Activated CD8-positive, alpha-beta memory T cell treated with anti-CD3 and anti-CD28 coated beads for 48 hours (primary cell): ENCODE measurements around the gene OR2A7.
"Not testable (repeated sequence)": the region's sequence is repeated elsewhere in the genome, so short reads cannot be mapped to it uniquely, and the experiment has no call there.

Experiments used
- DNase-seq, 3 experiments: peaks; one replicate each; pipeline ENCODE4 v3.0.0-alpha.2; 2020; ENCODE audit warnings: low read depth in 2 of 3, low spot score in 2 of 3

The OR2A7 gene

DNA sequence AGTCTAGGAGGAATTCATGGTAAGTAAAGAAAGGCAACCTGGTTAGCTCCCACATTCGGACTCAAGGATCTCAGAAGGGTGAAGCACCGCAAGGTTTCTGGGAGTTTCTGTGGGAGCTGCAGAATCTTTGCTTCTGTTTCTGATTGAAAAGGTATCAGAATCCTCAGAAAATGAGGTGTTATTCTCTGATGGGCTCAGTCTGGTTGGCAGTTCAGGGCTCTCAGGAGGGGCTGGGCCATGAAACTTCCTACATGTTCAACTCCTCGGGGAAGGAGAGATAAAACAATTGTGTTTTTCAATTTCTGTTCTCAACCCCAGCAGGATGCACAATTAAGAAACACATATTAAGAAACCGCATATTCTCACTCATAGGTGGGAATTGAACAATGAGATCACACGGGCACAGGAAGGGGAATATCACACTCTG, 9.1 kb downstream of the OR2A7 start:
- no peak for DNase-seq

- not testable (repeated sequence) for DNase-seq
Measured at GRCh38 chr7:144252307-144252706, 12.3 kb downstream of the OR2A7 start.

- not testable (repeated sequence) for DNase-seq
Measured at GRCh38 chr7:144247674-144248330, 16.8 kb downstream of the OR2A7 start.

GRCh38 chr7:144246967-144247366, 17.6 kb downstream of the OR2A7 start:
- DNase-seq = not testable (repeated sequence)

DNA sequence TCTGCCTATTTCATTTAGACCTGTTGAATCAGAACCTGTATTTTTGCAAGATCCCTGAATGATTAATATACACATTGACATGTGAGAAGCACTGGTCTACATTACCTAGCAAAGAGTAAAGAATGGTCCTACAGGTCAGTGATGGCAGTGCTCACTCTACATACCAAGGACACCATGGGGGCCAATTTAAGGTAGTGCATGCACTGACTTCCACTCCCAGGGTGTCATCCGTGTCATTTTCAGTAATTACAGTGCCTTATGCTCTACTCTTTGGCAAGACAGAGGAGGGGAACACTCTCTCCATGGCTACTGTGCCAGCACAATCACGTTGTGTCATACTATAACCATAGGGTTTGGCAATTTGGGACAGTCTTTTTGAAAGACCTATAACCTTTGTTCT, 19.2 kb downstream of the OR2A7 start:
- DNase-seq = not testable (repeated sequence)

DNA sequence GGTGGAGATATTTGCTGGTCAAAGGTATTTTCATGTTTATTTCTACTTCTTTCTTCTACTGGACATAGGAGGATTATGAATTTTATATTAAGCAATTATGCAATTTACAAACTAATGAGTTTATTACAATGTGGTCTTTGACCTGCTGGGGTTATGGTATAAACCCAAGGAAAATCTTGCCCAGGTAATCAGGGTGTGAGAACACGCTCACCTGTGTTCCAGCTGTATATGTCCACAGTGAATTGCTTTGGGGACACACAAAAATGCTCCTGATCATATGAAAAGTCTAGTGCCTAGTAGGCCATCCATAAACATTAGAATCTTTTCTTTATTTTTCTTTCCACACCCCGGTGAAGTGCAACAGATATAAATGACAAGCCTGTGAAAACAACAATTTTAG, 25.2 kb downstream of the OR2A7 start, which contains the start of gene OR2A42:
OR2A42 (minus strand) TSS at position 241 of the 400 bp plus-strand sequence. CDS start 6,762 bp downstream, outside the sequence.
- not testable (repeated sequence) for DNase-seq

- not testable (repeated sequence) for DNase-seq
Measured at GRCh38 chr7:144238530-144239082, 26.0 kb downstream of the OR2A7 start.

- DNase-seq = not testable (repeated sequence)
Measured at GRCh38 chr7:144233039-144233438, 31.6 kb downstream of the OR2A7 start.

DNA sequence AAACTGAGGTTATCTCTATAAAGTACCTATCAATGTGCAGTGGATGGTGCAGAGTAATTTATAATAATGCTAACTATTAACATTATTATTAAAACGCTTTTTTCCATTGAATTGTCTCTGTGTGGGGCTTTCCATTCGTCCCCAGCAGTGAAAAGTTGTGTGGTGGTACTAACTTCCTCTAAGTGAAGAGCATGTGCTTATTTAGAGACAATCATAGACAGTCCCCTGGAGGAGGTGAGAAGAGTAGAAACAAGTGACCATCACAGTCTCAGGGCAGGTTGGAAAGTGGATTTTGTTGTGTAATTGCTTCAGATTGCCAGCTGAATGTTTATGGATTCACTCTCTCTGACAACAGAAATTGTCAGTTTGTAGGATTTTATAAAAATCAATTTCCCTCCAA, 33.6 kb downstream of the OR2A7 start:
- DNase-seq = not testable (repeated sequence)

DNA sequence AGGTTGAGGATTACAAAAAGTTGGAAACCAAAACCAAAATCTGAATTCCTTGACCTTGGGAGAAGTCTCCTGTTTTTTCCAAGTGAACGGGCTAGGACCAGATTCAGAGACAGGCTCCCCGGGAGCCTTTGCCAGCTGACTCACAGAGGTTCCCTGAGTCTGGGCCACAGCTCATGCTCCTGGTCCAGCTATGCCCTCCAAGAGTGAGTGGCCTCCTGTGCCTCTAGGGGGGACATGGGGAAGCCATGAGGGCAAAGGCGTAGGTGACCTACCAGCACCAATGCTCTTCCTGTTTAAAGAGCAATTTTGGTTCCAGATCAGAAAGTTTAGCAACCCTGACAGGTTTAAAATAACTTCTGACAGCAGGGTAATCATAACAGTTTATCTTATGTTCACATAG, 35.8 kb downstream of the OR2A7 start:
- not testable (repeated sequence) for DNase-seq

DNA sequence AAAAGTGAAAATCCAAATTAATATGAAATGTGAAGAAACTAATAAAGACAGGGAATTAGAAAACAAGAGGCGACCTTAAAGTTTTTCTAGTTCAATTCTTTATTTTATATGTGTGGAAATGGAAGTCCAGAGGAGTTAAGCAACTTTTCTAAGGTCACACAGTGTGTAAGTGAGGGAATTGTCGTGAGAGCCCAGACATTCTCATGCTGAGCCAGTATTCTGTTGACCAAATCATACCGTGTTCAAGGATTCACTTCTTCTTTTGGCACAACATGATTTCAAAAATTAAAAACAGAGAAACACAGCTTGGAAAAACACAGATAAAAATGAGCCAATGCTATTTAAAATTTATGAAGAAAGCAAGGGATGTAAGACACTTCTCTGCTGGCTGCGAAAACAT, 37.7 kb downstream of the OR2A7 start:
- DNase-seq = not testable (repeated sequence)

- not testable (repeated sequence) for DNase-seq
Measured at GRCh38 chr7:144223675-144224074, 40.9 kb downstream of the OR2A7 start.

GRCh38 chr7:144220531-144220930, 44.1 kb downstream of the OR2A7 start:
- not testable (repeated sequence) for DNase-seq

GRCh38 chr7:144219149-144219548, 45.4 kb downstream of the OR2A7 start:
- DNase-seq = not testable (repeated sequence)

GRCh38 chr7:144218581-144218980, 46.0 kb downstream of the OR2A7 start:
- DNase-seq = not testable (repeated sequence)

DNA sequence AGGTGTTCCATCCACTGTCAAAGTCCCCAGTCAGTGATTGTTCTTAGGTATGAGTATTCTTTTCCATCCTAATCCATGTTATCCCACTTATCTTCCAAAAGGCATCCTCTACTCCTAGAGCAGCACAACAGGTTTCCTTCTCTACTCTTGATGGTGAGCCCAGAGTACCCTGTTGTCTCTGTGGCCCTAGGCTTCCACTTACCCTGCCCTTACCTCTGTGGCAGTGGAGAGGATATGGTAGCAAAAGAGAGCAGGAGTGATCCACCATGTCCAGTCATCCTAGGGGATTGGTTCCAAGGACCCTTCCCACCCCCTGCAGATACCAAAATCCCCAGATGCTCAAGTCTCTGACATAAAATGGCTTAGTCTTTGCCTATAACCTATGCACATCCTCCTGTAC, 47.4 kb downstream of the OR2A7 start:
- not testable (repeated sequence) for DNase-seq
